ENCODE measurements around the gene SMC6. TPM values are rescaled to one million over a fixed set of nuclear protein-coding genes. Genes with fewer than 3 reads are reported as not detected.
A peak's percentile ranks its signal among the peaks of the same experiment; 100 is the strongest.

Gene SMC6
- total RNA-seq, 1 donor from 2014 or later: 21.4 TPM

DNA sequence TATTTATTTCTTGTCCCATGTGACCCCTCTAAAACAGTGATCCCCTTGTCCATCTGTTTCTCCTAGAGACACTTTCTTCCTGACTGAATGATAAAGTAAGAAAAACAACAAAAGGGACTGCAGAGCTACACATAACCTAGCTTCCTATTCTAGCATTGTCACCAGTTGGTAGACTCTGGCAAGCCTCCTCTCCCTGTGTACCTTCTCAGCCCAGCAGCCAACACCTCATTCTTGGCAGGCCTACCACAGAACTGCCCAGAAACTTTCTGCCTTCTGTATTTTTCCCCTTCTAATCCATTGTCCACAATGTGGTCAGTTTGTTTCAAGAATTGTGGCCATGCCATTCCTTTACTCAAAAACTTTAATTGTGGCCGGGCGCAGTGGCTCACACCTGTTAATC lies 13.4 kb downstream of the SMC6 start:
- no peak overlapping the region for H3K4me3 ChIP-seq (ENCODE audit: low read depth, low read length)
- DNase-seq (ENCODE audit: low read depth): no peak
- TF ChIP-seq, protein P1, sequence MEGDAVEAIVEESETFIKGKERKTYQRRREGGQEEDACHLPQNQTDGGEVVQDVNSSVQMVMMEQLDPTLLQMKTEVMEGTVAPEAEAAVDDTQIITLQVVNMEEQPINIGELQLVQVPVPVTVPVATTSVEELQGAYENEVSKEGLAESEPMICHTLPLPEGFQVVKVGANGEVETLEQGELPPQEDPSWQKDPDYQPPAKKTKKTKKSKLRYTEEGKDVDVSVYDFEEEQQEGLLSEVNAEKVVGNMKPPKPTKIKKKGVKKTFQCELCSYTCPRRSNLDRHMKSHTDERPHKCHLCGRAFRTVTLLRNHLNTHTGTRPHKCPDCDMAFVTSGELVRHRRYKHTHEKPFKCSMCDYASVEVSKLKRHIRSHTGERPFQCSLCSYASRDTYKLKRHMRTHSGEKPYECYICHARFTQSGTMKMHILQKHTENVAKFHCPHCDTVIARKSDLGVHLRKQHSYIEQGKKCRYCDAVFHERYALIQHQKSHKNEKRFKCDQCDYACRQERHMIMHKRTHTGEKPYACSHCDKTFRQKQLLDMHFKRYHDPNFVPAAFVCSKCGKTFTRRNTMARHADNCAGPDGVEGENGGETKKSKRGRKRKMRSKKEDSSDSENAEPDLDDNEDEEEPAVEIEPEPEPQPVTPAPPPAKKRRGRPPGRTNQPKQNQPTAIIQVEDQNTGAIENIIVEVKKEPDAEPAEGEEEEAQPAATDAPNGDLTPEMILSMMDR (conservative IDR thresholded peaks at IDR 0.05; ENCODE audit: low read depth, low read length): no peak

DNA sequence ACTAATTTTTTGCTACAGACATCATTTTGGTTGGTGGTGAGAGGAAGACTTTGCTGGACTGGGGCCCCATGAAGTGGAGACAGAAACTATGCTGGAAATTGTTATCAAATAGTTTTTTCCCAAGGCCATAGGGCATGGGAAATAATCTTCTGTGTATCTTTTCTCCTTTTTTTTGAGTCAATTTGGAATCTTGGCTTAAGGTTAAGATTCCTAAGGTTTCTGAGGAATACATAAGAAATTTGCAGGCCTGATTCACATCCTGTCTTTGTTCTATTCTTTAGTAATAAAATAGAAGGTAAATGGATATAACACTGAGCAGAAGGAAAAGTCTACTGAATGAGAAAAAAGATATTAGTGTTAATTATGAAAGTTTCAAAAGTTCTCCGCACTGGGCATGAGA lies 16.6 kb downstream of the SMC6 start:
- H3K4me3 ChIP-seq (ENCODE audit: low read depth, low read length): no peak overlapping the region
- TF ChIP-seq, protein P1 (conservative IDR thresholded peaks at IDR 0.05; ENCODE audit: low read depth, low read length): no peak
- DNase-seq (ENCODE audit: low read depth): no peak

DNA sequence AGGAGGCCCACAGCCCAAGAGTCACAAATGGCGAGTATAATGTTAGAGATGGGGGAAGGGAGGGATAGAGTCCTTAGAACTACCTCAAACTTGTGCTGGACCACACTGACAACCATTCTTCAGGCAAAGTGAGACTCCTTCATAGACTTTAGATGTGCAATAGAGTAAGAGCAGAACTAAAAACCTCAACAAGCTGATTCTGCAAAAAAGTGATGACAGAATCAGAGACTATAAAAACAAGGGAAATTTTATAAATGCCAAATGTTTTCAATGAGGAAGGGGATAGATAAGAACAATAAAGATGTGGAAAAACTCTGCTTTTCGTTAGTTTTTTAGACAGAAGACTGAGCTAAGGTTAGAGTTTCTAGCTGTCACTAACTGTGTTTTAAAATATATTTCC lies 17.7 kb downstream of the SMC6 start:
- no peak for DNase-seq (ENCODE audit: low read depth)
- H3K4me3 ChIP-seq (ENCODE audit: low read depth, low read length): no peak overlapping the region
- TF ChIP-seq, protein P1 (conservative IDR thresholded peaks at IDR 0.05; ENCODE audit: low read depth, low read length): no peak

DNA sequence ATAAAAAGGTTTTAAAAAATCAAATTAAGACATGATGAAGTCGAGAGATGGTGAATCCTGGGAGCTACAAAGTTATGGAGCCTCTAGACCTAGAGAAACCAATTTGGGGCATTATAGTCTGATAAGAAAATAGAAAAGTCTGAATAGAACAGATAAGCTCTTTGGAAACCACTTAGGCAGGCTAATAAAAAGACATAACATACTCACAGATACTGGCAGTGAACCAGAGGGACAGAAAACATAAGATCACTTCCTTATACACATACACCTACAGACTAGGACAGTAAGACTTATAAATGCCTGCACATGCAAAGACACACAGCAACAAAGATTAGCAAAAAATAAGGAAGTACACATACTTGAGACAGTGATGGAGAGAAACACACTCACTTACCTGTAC lies 20.0 kb downstream of the SMC6 start:
- DNase-seq (ENCODE audit: low read depth): no peak
- TF ChIP-seq, protein P1 (conservative IDR thresholded peaks at IDR 0.05; ENCODE audit: low read depth, low read length): no peak
- no peak overlapping the region for H3K4me3 ChIP-seq (ENCODE audit: low read depth, low read length)

DNA sequence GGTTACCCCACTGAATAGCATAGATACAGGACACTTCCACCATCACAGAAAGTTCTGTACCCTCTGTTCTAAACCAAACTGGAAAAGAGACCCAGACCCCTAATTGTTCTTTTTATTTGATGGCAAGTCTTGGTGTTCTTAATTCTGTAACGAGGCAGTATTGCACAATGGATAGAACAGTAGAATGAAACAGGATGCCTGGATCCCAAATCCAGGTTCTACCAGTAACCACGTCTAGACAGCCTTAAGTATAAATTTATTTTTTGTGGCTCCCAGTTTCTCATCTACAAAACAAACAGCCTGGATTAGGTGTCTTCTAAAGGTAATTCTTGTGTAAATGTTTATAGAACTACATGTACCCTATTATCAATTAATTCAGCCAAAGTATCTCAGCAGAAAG lies 23.7 kb downstream of the SMC6 start:
- TF ChIP-seq, protein P1 (conservative IDR thresholded peaks at IDR 0.05; ENCODE audit: low read depth, low read length): no peak

DNA sequence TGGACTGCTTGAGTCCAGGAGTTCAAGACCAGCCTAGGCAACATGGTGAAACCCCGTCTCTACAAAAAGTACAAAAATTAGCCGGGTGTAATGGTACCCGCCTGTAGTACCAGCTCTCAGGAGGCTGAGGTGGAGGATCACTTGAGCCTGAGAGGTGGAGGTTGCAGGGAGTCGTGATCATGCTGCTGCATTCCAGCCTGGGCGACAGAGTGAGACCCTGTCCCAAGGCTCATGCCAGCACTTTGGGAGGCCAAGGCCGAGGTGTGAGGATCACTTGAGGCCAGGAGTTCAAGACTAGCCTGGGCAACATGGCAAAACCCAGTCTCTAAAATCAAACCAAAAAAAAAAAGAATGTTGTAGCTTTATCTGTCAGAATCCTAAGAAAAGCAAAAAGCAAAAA lies 25.4 kb downstream of the SMC6 start:
- H3K4me3 ChIP-seq (ENCODE audit: low read depth, low read length): no peak overlapping the region
- TF ChIP-seq, protein P1 (conservative IDR thresholded peaks at IDR 0.05; ENCODE audit: low read depth, low read length): no peak
- no peak for DNase-seq (ENCODE audit: low read depth)

More for the DNA sequence above, 23.7 kb downstream of the SMC6 start:
- no peak for DNase-seq (ENCODE audit: low read depth)
- H3K4me3 ChIP-seq (ENCODE audit: low read depth, low read length): no peak overlapping the region

DNA sequence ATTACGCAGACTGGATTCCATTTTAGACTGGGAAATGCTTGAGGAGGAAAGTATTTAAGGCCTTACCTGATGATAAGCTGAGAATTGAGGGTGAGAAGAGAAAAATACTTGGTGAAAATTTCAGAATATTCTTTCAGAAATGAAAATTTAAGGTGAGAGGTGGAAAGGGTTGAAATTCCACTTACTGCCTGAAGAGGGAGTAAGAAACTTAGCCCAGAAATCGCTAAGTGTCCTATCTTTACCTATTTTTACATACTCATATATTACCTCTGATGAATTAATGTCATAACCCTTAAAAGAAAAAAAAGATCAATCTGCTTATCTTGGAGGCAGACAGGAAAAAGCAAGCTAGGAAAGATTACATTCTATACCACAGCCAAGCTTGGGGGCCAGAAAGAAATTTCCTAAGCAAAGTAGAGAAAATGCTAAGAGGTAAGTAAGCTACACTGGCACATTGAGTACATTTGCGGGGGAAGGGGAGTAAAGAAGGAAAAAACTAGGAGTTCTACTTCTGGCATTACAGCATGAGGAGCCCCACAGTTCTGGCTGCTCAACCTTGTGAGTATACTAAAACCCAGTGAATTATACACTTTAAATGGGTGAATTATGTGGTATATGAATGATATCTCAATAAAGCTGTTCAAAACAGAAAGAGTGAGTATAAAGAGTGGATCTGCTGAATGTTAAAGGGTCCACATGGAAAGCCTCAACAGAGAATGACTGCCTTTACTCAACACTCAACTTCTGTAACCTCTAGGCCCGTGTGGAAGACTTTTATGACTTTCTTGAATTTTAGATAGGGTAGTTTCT lies 33.8 kb downstream of the SMC6 start:
- TF ChIP-seq, protein P1 (conservative IDR thresholded peaks at IDR 0.05; ENCODE audit: low read depth, low read length): peak; percentile 75
- no peak overlapping the region for H3K4me3 ChIP-seq (ENCODE audit: low read depth, low read length)
- DNase-seq (ENCODE audit: low read depth): no peak
